ENCODE results near the gene PTCD3.
A peak's percentile ranks its signal among the peaks of the same experiment; 100 is the strongest.

Gene PTCD3

DNA sequence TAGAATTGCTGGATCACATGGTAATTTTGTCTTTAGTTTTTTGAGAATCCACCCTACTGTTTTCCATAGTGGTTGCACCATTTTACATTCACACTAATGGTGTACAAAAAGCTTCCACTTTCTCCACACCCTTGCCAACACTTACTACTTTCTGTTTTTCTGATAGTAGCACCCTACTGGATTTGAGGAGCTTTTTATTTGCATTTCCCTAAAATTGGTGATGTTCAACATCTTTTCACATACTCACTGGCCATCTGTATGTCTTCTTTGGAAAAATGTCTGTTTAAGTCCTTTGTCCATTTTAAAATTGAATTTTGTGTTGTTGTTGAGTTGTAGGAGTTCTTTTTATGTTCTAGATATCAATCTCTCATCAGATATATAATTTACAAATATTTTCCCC, 3.9 kb upstream of the PTCD3 start:
- no peak for TF ChIP-seq TAF1 (IDR thresholded peaks at IDR 0.05; ENCODE audit: borderline replicate concordance, insufficient read depth, low read length)

DNA sequence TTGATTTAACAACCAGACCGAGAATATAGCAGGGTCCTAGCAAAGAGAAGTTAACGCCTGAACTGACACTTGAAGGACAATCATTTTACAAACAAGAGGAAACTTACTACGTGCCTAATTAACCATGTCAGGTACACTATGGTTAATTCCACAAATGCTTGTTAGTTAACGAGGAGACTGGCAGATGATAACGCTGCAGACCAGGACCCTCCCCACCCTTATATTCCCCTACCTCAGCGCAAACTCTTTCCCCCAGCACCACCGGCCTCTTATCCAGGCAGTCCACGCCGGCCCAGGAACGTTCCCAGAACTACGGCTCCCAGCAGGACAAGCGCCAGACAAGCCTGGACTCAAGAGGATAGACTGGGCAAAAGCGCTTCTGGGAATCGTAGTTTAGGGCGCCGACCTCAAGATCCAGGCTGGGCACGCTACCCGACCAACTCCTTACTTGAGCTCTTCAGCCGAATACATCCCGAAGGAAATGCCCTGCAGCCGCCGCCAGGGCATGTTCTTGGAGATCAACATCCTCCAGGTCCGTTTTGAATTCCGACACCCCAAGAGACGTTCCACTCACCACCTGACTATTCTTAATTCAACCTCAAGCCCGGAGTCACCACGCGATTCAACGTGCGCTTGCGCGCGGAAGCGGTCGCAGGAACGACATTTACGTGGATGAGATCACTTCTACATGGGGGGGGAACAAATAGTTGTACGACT, 625 bp upstream of the PTCD3 start, which contains the start of gene POLR1A:
Gene POLR1A, minus strand, starts transcription at position 635 of the 717 bp plus-strand sequence. Its CDS starts 110 bp downstream, at position 525.
- TF ChIP-seq FOXP2 (optimal IDR thresholded peaks at IDR 0.05; ENCODE audit: borderline replicate concordance, extremely low read depth, extremely low read length, insufficient read depth) (no peak), POLR2AphosphoS5 (IDR thresholded peaks at IDR 0.05; ENCODE audit: low read depth, low read length) (peak; percentile 68; the same call in 1 of the 2 replicates), TAF1 (IDR thresholded peaks at IDR 0.05; ENCODE audit: borderline replicate concordance, insufficient read depth, low read length) (peak; percentile 0; the same call in 1 of the 2 replicates), SIN3A (IDR thresholded peaks at IDR 0.05; ENCODE audit: borderline replicate concordance, insufficient read depth, low read length) (0 out of 2 replicates have a peak, but pooled peaks have one; percentile 78)
- TF ChIP-seq, protein P1, sequence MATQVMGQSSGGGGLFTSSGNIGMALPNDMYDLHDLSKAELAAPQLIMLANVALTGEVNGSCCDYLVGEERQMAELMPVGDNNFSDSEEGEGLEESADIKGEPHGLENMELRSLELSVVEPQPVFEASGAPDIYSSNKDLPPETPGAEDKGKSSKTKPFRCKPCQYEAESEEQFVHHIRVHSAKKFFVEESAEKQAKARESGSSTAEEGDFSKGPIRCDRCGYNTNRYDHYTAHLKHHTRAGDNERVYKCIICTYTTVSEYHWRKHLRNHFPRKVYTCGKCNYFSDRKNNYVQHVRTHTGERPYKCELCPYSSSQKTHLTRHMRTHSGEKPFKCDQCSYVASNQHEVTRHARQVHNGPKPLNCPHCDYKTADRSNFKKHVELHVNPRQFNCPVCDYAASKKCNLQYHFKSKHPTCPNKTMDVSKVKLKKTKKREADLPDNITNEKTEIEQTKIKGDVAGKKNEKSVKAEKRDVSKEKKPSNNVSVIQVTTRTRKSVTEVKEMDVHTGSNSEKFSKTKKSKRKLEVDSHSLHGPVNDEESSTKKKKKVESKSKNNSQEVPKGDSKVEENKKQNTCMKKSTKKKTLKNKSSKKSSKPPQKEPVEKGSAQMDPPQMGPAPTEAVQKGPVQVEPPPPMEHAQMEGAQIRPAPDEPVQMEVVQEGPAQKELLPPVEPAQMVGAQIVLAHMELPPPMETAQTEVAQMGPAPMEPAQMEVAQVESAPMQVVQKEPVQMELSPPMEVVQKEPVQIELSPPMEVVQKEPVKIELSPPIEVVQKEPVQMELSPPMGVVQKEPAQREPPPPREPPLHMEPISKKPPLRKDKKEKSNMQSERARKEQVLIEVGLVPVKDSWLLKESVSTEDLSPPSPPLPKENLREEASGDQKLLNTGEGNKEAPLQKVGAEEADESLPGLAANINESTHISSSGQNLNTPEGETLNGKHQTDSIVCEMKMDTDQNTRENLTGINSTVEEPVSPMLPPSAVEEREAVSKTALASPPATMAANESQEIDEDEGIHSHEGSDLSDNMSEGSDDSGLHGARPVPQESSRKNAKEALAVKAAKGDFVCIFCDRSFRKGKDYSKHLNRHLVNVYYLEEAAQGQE (IDR thresholded peaks at IDR 0.05; ENCODE audit: insufficient read depth in 1 of 2, low read depth in 2 of 2, low read length in 2 of 2), result peak in 1 of 2 experiments; percentile 63; a peak in 1 of 4 replicates

DNA sequence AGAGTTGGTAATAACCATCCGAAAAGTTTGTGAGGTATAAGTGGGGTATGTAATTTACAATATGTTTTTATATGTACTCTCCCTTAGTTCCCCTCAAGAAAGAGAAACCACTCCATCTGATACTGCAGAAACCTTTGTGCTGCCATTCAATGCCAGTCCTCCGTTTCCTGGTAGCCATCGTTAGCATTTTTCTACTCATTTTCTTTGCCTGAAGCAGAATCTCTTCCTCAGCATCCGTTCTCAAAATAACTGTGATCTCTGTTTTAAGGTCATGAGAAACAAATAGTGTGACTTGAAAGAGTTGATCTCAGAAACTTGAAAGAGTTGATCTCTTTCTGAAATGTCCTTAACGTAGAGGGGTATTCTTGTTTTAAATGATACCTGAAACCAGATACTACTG, 996 bp downstream of the PTCD3 start:
- no peak for TF ChIP-seq POLR2AphosphoS5 (IDR thresholded peaks at IDR 0.05; ENCODE audit: low read depth, low read length)
- TF ChIP-seq TAF1 (IDR thresholded peaks at IDR 0.05; ENCODE audit: borderline replicate concordance, insufficient read depth, low read length), result no peak
- TF ChIP-seq, protein P1 (IDR thresholded peaks at IDR 0.05; ENCODE audit: insufficient read depth in 1 of 2, low read depth in 2 of 2, low read length in 2 of 2), result no peak
- no peak for TF ChIP-seq FOXP2 (optimal IDR thresholded peaks at IDR 0.05; ENCODE audit: borderline replicate concordance, extremely low read depth, extremely low read length, insufficient read depth)
- TF ChIP-seq SIN3A (IDR thresholded peaks at IDR 0.05; ENCODE audit: borderline replicate concordance, insufficient read depth, low read length), result no peak

DNA sequence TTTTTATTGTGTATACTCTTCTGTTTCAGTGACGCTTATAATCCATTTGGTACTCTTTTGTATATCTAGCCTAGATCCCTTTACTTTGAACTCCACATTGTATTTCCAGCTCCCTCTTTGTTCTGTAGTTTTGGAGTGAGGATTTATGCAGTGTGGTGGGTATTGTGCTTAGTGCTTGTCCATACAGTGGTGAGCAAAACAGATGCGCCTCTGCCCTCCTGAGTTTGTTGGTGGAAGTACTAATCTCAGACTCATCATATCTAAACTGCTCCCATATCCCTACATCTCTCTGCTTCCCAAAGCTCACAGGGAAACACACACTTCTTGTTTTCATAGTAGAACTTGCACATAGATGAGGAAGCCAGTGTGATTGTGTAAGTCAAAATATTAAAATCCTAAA, 12.1 kb downstream of the PTCD3 start:
- TF ChIP-seq, protein P1 (IDR thresholded peaks at IDR 0.05; ENCODE audit: insufficient read depth in 1 of 2, low read depth in 2 of 2, low read length in 2 of 2), result no peak
- no peak for TF ChIP-seq FOXP2 (optimal IDR thresholded peaks at IDR 0.05; ENCODE audit: borderline replicate concordance, extremely low read depth, extremely low read length, insufficient read depth)
- TF ChIP-seq POLR2AphosphoS5 (IDR thresholded peaks at IDR 0.05; ENCODE audit: low read depth, low read length), result no peak
- TF ChIP-seq TAF1 (IDR thresholded peaks at IDR 0.05; ENCODE audit: borderline replicate concordance, insufficient read depth, low read length), result no peak
- no peak for TF ChIP-seq SIN3A (IDR thresholded peaks at IDR 0.05; ENCODE audit: borderline replicate concordance, insufficient read depth, low read length)

DNA sequence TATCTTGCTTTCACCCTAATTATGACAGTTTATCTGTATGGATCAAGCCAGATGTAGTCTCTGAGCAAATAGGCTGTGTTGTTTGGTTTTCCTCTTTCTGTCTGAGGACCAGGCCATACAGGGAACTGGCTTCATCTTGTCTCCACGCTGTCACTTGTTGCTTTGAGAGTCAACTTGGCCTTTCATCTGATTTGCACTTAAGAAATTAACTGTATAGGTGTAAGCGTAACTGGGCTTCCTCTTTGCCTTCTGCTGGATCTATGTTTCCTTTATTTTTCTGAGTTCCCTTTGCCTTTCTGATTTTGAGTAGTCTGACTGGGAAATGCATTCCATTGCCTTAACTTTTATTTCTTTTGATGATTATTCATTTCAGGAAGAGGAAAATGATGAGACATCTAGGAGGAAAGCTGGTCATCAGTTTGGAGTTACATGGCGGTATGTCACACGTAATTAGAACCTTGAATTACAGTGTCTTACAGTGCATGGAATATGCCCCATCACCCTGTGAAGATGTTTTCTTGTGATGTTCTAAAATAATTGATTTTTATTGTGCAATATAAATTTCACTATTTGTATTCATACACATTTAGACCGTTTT, 17.4 kb downstream of the PTCD3 start:
- no peak for TF ChIP-seq FOXP2 (optimal IDR thresholded peaks at IDR 0.05; ENCODE audit: borderline replicate concordance, extremely low read depth, extremely low read length, insufficient read depth)
- no peak for TF ChIP-seq SIN3A (IDR thresholded peaks at IDR 0.05; ENCODE audit: borderline replicate concordance, insufficient read depth, low read length)

DNA sequence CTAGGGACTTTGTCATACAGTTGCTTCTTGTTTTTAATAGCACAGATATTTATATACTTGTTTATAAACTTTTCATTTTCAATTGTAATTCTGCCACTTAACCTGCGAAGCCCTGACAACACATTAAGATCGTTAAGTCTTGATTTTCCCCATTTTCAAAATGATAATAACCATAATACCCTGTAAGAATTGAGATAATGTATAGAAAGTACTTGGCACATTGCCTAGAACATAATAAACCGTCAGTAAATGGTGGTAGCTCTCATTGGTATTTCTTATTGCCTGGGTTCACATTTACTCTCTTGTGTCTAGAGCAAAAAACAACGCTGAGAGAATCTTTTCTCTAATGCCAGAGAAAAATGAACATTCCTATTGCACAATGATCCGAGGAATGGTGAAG, 18.6 kb downstream of the PTCD3 start:
- TF ChIP-seq TAF1 (IDR thresholded peaks at IDR 0.05; ENCODE audit: borderline replicate concordance, insufficient read depth, low read length) (no peak), POLR2AphosphoS5 (IDR thresholded peaks at IDR 0.05; ENCODE audit: low read depth, low read length) (no peak), FOXP2 (optimal IDR thresholded peaks at IDR 0.05; ENCODE audit: borderline replicate concordance, extremely low read depth, extremely low read length, insufficient read depth) (no peak), SIN3A (IDR thresholded peaks at IDR 0.05; ENCODE audit: borderline replicate concordance, insufficient read depth, low read length) (no peak)
- TF ChIP-seq, protein P1 (IDR thresholded peaks at IDR 0.05; ENCODE audit: insufficient read depth in 1 of 2, low read depth in 2 of 2, low read length in 2 of 2), result no peak
